Kidney glomerular epithelial cell (primary cell): ENCODE data around the gene CTSE.

ENCODE experiments used
- DNase-seq: peaks from one replicate; lab custom pipeline; 2025; lab: John Stamatoyannopoulos, UW

The CTSE gene

DNA sequence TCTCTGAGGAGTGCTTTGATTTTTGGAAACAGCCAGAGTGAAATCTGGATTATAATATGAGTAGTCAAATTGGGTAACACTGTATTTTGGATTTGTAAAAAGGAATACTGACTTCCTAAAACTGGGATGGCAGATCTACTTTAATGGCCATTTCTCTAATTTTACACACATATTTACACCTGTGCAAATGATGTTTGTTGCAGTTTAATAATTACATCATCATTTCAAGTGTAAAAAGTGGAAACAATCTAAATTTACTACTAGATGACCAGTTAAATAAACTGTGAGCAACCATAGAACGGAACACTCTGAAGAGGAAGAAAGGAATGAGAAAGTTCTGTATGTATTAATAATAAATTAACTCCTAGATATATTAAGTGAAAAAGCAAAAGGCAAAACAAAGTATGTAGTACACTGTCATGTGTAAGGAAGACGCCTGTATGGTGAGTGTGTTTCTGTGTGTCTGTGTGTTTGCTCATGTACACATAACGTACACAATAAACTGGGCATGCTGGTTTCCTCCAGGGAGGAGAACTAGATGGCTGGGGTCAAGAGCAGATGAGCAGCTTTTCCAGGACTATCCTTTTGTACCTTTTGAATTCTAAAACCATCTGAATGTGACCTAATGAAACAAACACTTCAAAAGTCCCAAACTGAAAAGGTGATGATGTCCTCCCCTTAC is 26.4 kb upstream of the CTSE start:
- DNase-seq, result no peak

- DNase-seq, result no peak
Measured at GRCh38 chr1:206049293-206049692, 25.6 kb upstream of the CTSE start.

- peak; percentile 35 for DNase-seq
Measured at GRCh38 chr1:206048582-206048981, 24.9 kb upstream of the CTSE start.

DNA sequence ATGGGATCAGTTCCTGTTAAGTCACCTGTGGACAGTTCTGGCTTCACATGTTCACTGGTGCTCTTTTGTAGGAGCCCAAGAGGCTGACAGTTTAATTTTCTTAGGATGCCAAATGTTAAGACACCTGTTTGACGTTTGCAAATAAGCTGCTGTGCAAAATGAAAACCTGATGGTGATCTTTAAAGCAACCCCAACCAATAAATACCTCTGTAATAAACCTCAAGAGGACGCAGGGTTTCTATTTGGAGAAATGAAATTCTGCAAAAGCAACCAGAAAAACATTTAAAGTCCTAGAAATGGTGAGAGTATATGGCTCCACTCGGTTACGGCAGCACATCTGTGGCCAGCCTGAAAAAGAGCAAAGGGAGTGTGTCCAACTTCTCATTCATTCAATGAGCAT is 23.6 kb upstream of the CTSE start:
- no peak for DNase-seq

DNA sequence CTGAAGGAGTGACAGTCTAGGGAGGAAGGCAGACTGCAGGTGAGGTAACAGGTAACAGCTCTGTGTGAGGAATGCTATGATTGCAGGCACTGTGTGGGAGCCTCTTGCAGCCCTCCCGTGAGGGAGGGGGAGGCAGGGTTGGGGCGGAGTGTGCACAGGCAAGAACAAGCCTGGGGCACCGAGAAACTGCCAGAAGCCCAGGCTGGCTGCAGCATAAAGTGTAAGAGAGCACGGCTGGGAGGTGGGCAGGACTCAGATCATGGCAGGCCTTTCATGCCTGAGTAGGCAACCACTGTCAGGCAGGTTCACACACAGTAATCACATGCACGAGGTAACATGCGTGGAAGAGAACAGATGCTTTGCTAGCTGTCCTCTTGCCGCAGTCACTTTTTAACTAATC is 17.9 kb upstream of the CTSE start:
- peak; percentile 53 for DNase-seq

- no peak for DNase-seq
Measured at GRCh38 chr1:206040328-206040727, 16.6 kb upstream of the CTSE start.

- no peak for DNase-seq
Measured at GRCh38 chr1:206039046-206039973, 15.6 kb upstream of the CTSE start.

- no peak for DNase-seq
Measured at GRCh38 chr1:206037581-206037980, 13.9 kb upstream of the CTSE start.

DNA sequence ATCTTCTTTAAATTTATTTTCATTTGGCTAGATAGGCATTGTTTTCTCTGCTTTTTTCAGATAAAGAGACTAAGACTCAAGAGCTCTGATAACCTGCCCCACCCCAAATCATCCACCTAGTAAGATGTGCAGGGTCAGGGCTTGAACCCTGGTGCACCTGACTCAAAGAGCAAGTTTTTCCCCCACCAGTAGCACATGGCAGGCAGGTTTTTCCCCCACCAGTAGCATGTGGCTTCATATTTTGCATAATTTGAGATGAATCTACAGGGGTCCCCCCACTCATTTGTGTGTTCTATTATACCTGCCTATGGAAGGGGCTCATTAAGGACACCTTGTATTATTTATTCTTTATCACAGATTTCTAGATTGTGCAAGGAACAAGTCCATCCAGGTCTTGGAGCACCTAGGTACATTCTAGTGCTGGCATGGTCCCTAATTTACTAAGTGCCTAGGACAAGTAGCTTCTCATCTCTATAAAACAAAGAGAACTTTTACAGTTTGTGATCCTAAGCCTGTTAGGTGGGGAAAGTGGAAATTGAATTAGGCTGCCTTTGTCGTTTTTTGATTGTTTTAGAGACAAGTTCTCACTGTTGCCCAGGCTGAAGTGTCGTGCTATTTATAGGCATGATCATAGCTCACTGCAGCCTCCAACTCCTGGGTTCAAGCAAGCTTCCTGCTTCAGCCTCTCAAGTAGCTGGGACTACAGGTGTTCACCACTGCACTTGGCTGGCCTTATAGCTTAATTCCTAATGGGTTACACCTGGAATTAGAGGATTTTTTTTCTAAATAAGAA is 13.2 kb upstream of the CTSE start:
- no peak for DNase-seq

DNA sequence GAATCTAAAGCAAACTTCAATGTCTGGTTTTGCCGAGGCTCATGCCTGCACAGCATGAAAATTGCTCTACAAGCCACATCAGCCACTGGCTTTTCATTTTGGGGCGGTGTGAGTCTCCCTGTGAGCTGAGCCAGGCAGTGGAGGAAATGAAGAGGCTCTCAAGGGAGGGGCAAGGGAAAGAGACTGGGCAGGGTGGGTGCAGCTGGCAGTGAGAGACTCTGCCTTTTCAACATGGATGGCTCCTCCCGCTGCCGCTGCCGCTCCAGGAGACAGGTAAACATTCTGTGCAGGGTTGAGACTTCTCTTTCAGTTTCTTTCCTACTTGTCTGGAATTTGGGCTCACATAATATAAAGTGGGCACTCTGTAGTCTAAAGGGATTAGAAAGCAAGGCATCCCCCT is 11.3 kb upstream of the CTSE start:
- DNase-seq, result no peak

GRCh38 chr1:206032380-206033140 is 8.9 kb upstream of the CTSE start:
- DNase-seq, result no peak

DNA sequence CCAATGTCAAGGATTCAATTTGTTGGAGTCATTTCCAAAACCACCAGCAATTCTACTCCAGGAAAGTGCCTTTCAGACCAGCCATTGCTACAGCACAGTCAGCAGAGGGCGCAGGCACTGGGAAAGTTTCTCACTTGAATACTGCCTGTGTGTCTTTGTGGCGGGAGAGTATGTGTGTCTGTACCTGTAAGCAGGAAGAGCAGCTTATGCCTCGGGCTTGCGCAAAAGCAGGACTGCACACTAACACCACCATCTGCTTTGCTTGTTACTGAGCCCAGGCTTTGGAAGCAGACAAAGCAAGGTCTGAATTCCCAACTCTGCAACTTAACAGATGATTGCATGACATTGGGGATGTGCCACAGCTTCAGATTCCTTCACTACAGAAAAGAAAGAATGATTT is 7.0 kb upstream of the CTSE start:
- DNase-seq, result peak; percentile 91

DNA sequence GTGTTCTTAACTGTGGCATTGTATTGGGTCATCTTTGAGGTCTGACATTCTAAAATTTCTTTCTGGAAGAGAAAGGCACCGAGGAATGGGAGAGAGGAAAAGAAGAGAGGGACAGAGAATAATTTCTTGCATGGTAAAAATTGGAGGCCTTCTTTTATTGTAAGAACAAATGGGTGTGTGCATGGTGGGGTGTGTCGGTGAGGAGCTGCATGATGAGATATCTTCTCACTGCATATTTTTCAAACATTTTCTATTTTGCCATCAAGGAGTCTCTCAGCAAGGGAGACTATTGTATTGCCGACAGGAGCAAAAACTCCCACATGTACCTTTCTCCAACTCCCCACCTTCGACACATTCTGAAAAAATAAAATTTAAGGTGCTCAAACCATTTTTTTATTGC is 6.5 kb upstream of the CTSE start:
- DNase-seq, result no peak

DNA sequence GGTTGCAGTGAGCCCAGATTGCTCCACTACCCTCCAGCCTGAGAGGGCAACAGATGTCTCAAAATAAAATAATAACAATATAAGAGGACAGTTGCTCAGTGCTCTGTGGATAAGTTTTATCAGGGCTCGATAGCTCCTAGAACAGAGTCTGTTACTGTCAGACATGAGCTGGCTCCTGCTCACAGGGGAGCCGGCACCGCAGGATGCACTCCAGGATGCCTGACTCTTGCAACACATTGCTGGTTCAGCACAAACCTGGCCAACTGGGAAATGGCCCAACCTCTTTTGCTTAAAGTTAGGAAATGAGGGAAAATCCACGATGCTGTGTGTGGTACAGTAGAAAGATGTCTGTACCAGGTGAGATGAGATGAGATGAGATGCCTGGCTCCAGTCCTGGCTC is 5.8 kb upstream of the CTSE start:
- DNase-seq, result peak; percentile 33

- DNase-seq, result no peak
Measured at GRCh38 chr1:206025283-206025820, 1.7 kb upstream of the CTSE start.

- DNase-seq, result no peak
Measured at GRCh38 chr1:206022766-206023165, 929 bp downstream of the CTSE start.

DNA sequence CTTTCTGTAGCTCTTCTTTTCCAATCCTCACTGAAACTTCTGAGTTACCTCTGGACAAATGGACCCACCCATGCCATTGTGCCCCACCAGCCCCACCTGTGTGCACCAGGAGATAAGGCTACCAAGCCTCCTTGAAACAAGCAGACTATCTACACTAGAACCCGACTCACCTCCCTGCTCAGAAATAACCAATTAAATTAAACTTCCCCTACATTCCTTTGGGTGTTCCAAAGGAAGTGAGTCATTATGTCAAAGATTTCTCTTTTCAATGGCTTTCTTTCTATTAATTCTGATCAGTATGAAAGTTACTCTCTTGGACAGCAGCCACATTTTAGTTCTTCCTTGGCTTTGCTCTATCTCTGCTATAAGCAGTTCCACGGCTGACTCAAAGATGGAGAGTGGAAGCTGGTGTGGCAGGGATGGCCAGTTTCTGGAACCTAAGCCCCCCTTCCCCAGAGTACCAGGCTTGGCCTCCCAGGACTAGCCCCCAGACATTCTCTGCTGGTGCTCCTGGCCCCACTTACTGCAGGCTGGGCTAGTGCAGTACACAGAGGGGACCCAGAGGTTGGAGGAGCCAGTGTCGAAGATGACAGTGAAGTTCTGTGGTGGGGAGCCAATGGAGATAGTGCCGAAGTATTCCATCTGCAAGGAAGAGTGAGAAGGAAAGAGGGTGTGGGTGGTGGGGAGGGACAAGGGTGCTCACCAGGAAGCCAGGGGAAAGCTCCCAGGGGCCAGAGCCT is 1.9 kb downstream of the CTSE start:
- DNase-seq, result peak; percentile 73

- no peak for DNase-seq
Measured at GRCh38 chr1:206021008-206021625, 2.6 kb downstream of the CTSE start.

GRCh38 chr1:206020393-206021007 is 3.2 kb downstream of the CTSE start:
- no peak for DNase-seq

DNA sequence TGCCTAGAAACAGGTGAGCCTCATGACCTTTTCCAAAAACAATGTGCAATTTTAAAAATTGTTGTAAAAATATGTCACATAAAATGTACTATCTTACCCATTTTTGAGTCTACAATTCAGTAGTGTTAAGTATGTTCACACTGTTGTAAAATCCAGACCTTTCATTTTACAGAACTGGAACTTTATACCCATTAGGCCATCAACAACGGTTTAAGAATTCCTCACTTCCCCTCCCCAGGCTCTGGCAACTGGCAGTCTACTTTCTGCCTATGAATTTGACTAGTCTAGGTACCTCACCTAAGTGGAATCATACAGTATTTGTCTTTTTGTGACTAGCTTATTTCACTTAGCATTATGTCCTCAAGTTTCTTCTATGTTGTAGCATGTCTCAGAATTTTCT is 8.6 kb downstream of the CTSE start:
- no peak for DNase-seq
